H1 (cell line): ENCODE results near the gene RAB5B.

Experiments
- ATF2 ChIP-seq: IDR thresholded peaks from 2 replicates; pipeline ENCODE4 v1.6.1; 2012; ENCODE audit warnings: low read length, inconsistent platforms
- KDM1A ChIP-seq: fragments of 200-600, 300-600 bp; sonication (generic); IDR thresholded peaks from 2 replicates; pipeline ENCODE4 v1.7.1; 2016; ENCODE audit warnings: mild to moderate bottlenecking, low read length, borderline replicate concordance
- RFX5 ChIP-seq: IDR thresholded peaks from 2 replicates; pipeline ENCODE4 v1.6.1; 2011; ENCODE audit warnings: low read depth, low read length, improper control_type of control experiment, borderline replicate concordance

GRCh38 chr12:55979069-55979468 is 5.2 kb downstream of the RAB5B start:
- TF ChIP-seq ATF2: no peak
- no peak for TF ChIP-seq KDM1A
- TF ChIP-seq RFX5: no peak
